SKM-1 treated with dmso at 0.1 percent for 144 hours (cell line): Measurements from ENCODE around the gene NRP2.

Experiments
- DNase-seq: peaks from one replicate; lab custom pipeline; 2025; ENCODE audit not compliant: unreplicated experiment; lab: John Stamatoyannopoulos, UW

NRP2 gene

DNA sequence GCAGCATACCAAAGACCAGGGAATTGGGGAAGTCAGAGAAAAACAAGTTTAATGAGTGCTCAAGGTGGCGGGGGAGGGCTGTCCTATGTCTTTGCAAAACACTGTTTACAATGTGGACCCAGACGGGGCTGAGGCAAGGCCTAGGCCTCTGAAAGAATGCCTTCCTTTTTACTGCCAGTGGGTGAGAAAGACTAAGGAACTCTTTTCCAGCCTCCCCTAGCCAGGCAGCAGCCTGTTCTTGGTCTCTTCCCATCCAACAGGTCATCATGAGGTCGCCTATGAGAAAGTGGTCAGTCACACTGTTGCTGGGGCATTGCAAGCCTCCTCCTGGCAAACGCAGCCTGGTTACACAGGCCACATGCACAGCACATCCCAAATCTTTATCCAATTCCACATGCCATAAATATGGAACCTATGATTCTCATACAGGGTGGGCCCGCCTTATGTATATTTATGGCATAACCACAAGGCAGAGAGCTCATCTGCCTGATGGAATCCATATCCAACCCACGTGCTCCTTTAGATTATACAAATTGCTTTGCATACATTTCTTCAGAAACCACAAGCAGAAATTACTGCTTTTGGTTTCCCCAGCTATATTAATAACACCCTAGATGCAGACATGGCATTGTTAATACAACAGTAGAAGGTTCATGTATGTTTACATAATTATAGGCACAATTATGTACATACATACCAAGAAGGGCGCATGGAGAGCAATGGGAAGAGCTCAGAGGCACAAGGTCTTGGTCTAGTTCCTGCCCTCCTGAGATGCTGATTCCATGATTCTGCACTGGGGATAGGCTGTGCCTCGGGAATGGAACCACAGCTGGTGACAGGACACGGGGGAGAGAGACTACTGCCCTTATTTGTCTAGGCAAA, 48.6 kb downstream of the NRP2 start:
- DNase-seq: peak; percentile 19

GRCh38 chr2:205731583-205731981, 49.3 kb downstream of the NRP2 start:
- DNase-seq: no peak

- DNase-seq: no peak
Measured at GRCh38 chr2:205732314-205732713, 50.0 kb downstream of the NRP2 start.

DNA sequence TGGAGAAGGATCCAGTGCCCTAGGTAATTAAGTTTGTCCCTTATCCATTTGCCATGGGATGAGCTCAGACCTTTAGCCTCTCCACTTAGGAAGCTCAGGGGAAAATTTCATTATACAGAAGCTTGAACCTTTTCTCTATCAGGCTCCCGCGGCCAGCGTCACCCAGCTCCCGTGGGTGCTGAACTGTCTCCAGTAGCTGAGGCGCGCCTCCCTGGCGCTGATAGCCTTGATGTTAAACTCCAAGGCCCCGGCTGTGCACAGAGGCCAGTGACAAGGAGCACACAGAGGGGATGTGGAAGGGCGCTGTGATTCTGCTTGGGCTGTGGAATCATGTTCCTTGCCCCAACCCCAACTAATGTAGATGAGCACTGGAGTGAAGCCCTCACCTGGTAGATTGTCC, 50.8 kb downstream of the NRP2 start:
- no peak for DNase-seq

- no peak for DNase-seq
Measured at GRCh38 chr2:205733648-205734047, 51.3 kb downstream of the NRP2 start.

- DNase-seq: no peak
Measured at GRCh38 chr2:205734436-205735037, 52.2 kb downstream of the NRP2 start.

- no peak for DNase-seq
Measured at GRCh38 chr2:205738117-205738968, 56.0 kb downstream of the NRP2 start.

- no peak for DNase-seq
Measured at GRCh38 chr2:205739620-205740019, 57.3 kb downstream of the NRP2 start.

DNA sequence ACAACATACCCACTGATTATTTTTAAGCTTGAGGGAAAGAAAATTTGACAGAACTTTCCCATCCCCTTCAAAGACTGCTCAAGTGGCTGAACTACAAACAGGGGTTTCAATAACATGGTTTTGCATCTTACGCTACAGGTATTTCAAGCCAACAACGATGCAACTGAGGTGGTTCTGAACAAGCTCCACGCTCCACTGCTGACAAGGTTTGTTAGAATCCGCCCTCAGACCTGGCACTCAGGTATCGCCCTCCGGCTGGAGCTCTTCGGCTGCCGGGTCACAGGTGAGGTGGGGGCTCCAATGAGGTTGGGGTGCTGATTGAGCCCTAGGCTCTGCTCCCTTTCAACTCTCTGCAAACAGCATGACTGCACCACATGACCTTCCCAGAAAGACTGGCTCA, 58.1 kb downstream of the NRP2 start:
- DNase-seq: no peak

DNA sequence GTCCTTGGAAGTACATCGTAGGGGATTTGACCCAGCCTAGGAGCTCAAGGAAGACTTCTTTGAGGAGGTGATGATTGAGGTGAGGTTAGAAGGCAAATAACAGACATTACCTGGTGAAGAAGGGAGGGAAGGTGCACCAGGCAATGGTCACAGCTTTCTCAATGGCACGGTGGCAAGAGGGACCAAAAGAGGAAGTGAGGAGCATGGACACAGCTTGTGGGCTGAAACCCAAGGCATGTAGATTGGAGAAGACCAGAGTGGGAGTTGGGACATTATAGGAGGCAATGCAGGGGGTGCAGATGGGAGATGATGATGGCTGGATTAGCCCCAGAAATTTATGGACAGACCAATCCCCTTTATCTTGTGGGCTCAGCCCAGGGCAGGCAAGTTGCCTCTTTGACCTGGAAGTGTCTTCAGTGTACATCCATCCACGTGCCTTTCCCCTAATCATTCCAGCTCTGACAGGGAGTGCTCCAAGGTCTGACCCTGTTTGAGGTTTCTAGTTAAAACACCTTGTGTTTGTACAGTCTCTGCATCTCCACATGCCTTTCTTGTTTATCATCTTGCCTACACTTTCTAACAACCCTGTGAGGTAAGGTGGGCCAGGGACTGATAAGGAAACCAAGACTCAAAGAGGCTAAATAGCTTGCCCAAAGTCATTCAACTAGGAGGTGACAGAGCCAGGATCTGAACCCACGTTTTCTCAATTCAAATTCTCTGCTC, 59.1 kb downstream of the NRP2 start:
- DNase-seq: peak; percentile 11

DNA sequence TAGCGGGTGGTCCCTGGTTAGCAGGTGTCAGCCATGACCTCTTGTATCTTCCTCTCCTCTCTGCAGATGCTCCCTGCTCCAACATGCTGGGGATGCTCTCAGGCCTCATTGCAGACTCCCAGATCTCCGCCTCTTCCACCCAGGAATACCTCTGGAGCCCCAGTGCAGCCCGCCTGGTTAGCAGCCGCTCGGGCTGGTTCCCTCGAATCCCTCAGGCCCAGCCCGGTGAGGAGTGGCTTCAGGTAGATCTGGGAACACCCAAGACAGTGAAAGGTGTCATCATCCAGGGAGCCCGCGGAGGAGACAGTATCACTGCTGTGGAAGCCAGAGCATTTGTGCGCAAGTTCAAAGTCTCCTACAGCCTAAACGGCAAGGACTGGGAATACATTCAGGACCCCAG, 60.8 kb downstream of the NRP2 start:
- DNase-seq: no peak

DNA sequence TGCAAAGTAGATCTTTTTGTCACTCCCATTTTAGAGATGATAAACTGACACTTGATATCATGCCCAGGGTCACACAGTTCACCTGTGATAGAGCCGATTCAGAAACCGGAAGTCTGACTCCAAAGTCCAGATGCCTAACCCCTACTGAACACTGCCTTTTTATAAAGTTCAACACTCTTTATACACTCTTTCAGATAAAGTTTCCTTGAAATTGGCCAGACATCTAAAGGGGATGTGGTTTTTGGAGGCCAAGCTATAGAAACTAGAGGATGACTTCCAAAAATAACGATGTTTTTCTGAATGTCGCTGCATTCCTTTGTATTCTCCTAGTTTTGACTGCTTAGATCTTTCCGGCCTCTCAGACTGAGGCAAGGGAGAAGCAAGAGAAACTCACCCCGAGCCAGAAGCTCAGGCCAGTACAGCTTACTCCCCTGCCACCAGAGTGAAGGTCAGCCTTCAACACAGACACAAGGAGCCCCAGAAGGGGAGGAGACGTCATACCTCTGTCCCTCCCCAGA, 61.8 kb downstream of the NRP2 start:
- DNase-seq: no peak

GRCh38 chr2:205745661-205746419, 63.5 kb downstream of the NRP2 start:
- no peak for DNase-seq

DNA sequence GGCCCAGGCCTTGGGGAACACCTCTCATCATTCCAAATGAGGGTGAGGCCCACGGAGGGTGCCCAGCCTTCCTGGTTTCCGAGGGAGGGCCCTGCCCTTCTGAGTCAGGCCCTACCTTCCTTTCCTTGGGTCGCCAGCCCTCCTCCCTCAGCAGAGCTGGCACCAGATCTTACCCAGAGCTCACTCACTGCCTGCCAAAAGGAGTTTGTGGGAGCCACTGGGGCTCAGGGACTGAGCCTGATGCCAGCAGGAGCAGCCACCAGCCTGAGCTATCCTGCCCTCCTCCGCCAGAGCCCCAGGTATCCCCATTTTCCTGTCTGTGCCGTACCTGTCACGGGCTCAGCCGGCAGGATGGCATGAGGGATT, 64.1 kb downstream of the NRP2 start:
- DNase-seq: no peak

GRCh38 chr2:205747829-205748386, 65.6 kb downstream of the NRP2 start:
- no peak for DNase-seq

GRCh38 chr2:205748639-205749038, 66.3 kb downstream of the NRP2 start:
- no peak for DNase-seq

DNA sequence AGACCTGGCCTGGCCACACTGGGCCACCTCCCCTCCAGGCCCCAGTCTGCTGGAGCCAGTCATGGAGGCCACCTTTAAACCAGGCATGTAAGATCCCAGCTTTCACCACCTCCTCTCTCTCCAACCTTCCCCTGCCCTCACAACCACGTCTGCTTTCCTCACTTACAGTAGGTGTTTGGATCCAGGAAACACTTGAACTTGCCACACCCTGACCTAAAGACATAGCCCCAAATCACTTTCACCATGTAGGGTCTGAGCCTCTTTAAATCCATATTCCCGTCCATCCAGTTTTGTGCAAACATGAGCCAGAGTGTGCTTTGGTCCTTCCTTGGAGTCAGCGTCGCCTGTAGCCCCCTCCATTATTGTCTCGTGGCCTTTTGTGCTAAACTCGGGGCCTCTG, 66.8 kb downstream of the NRP2 start:
- no peak for DNase-seq

DNA sequence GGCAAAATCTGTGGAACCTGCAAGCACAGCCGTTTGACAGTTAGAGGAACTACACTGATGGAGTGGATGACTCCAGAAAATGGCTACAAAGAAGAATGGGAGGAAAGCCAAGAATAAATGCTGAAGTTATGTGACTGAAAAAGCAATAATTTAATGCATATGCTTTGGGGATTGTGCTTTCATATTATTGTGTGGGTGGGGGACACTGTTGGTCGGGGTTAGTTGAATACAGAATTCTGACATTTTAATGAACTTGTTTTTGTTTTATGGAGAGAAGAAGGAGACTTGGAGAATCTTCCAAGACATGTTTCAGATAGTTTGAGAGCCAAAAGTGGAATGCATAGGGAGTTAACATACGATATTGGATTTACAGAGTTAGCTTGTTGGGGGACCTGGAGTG, 68.5 kb downstream of the NRP2 start:
- no peak for DNase-seq

DNA sequence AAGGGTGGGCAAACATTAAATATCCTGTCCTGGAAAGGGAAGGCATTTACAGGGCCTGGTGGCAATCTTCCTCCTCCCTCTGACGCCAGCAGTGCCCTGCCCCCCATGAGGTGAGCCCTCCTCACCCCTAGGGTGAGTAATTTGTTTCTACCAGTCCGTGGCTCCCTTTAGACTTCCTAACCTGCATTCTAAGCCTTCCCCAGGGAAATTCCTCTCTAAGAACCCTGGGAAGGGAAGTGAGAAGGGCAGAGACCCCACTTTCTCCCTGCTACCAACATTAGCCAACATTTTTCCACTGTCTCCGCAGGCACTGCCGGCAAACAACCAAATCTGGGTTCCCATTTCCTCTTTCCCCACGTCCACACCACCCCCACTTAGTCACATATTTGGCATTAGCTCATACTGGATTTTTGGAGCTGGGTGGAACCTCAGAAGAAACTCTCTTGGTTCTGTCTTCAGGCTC, 69.3 kb downstream of the NRP2 start:
- no peak for DNase-seq
